Lower leg skin (tissue), 4 donors: ENCODE data around the gene PODXL2. TPM values are rescaled to one million over a fixed set of nuclear protein-coding genes. Genes with fewer than 3 reads are reported as not detected.

Source experiments
- DNase-seq, 2 donors: peaks; one replicate each; pipeline ENCODE4 v3.0.0-alpha.2; 2019; ENCODE audit warnings: low spot score in 2 of 2
- H3K4me3 ChIP-seq: fragments of 200-600 bp; sonication (generic); 2 replicates; pipeline ENCODE4 v1.5.1; 2017; ENCODE audit warnings: mild to moderate bottlenecking, low read depth; ENCODE audit not compliant: poor library complexity, severe bottlenecking
- POLR2A ChIP-seq, 2 donors: fragments of 450-650 bp; IDR thresholded peaks; one replicate each; pipeline ENCODE4 v1.6.1; 2016 to 2017; ENCODE audit warnings: antibody characterized with exemption in 2 of 2, mild to moderate bottlenecking in 1 of 2, moderate library complexity in 1 of 2
- WGBS, 2 donors: methylation state at CpG; one replicate each; pipeline ENCODE4 v1.1.5; 2018; 5-methylcytosine and 5-hydroxymethylcytosine counted together
- intact Hi-C: fragments of 100-400 bp; cut with DNase I; formaldehyde crosslinking; loops from one replicate; pipeline ENCODE4 v1.15.0; 2023; ENCODE audit warnings: low total_unique reads
- total RNA-seq, 4 donors: library from RNA; depleted of rRNA; stranded (reverse); fragments of >200 nt; gene quantifications; one replicate each; pipeline ENCODE4 v1.1.0, GENCODE V29; 2016
- TF ChIP-seq, protein P1 (sequence below), 3 donors: fragments of 450-650 bp; IDR thresholded peaks; one replicate each; pipeline ENCODE4 v1.5.1; 2016; ENCODE audit warnings: antibody characterized with exemption in 3 of 3, mild to moderate bottlenecking in 3 of 3, moderate library complexity in 2 of 3

PODXL2 gene
- total RNA-seq, 4 donors from 2014 or later, result 7.1 to 14.5 (median 9.2) TPM

DNA sequence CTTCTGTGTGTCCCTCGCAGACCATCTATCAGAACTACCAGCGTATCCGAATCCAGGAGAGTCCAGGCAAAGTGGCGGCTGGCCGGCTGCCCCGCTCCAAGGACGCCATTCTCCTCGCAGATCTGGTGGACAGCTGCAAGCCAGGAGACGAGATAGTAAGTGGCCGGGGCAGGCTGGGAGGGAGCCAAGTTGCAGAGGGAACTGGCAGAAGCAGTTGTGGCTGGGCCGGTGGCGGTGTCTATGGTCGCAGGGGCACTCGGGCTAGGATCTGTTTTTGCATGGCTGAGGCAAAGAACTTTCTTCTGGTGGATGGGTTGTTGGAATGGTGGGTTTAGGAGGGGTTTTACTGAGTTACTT lies 20.6 kb upstream of the PODXL2 start:
- 90 to 94% methylated on average over 14 of the region's 14 CpGs for WGBS, 2 donors
- no peak for DNase-seq
- TF ChIP-seq, protein P1, sequence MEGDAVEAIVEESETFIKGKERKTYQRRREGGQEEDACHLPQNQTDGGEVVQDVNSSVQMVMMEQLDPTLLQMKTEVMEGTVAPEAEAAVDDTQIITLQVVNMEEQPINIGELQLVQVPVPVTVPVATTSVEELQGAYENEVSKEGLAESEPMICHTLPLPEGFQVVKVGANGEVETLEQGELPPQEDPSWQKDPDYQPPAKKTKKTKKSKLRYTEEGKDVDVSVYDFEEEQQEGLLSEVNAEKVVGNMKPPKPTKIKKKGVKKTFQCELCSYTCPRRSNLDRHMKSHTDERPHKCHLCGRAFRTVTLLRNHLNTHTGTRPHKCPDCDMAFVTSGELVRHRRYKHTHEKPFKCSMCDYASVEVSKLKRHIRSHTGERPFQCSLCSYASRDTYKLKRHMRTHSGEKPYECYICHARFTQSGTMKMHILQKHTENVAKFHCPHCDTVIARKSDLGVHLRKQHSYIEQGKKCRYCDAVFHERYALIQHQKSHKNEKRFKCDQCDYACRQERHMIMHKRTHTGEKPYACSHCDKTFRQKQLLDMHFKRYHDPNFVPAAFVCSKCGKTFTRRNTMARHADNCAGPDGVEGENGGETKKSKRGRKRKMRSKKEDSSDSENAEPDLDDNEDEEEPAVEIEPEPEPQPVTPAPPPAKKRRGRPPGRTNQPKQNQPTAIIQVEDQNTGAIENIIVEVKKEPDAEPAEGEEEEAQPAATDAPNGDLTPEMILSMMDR (IDR thresholded peaks at IDR 0.05), result no peak
- no peak for TF ChIP-seq POLR2A (IDR thresholded peaks at IDR 0.05)
- intact Hi-C loops, result no loop called here
- no peak overlapping the region for H3K4me3 ChIP-seq

DNA sequence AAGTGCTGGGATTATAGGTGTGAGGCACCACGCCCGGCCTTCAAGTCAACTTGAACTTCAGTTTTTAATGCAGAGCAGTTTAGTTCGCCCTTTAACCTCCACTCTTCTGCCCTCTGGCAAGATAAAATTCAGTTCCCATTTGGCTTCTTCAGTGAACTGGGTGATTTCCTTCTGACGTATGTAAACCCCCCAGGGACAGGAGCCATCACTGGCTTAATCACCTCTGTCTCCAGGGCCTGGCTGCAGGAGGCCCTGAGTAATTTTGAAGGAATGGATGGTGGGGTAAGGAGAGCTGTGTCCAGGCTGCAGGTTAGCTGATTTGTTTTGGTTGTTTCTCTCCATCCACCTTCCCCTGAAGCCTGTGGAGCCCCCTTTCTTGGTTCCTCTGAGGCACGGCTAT lies 18.9 kb upstream of the PODXL2 start:
- no peak overlapping the region for H3K4me3 ChIP-seq
- no peak for TF ChIP-seq POLR2A (IDR thresholded peaks at IDR 0.05)
- DNase-seq, result no peak
- WGBS, 2 donors, result 87 to 91% methylated on average over 5 of the region's 5 CpGs
- intact Hi-C loops, result no loop called here

DNA sequence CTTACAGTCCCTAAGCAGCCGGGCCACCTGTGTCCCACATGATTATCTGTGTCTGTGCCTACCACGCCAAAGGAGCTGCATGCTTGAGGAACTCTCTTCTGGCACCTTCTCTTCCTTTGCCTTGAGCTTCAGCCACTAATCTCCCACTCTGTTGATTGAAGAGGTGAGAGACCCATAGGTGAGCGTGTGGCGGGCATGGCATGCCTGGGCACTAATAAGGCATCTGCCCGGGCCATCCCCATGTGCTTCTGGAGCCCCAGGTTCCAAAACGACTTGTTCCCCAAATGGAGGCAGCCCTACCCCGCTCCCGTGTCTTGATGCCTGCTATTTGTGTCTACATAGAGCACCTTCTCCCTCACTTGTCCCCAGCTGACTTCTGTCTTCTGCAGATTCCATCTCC lies 17.7 kb upstream of the PODXL2 start:
- intact Hi-C loops, result no loop called here
- WGBS, 2 donors, result 92 to 93% methylated on average over 8 of the region's 8 CpGs
- no peak overlapping the region for H3K4me3 ChIP-seq
- TF ChIP-seq, protein P1 (IDR thresholded peaks at IDR 0.05), result no peak
- no peak for TF ChIP-seq POLR2A (IDR thresholded peaks at IDR 0.05)
- no peak for DNase-seq

DNA sequence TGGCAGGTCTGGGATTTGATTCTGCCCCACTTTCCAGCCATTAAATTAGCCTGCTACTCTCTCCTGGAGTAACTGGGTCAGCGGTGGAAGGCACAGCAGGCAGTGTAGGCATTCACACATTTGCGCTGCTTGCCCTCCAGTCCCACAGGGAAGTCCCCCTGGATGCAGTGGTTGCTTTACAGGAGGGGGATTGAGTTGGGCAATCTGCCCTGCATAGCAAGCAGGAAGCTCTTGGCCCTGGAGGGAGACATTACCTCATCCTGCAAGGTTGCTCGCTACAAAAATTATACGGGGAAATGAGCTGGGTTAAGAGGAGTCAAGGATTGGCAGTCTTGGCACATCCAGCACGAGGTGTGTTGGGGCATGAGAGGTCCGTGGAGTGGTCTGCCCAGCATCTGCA lies 16.0 kb upstream of the PODXL2 start:
- WGBS, 2 donors, result 62 to 64% methylated on average over 6 of the region's 6 CpGs
- H3K4me3 ChIP-seq, result no peak overlapping the region
- TF ChIP-seq POLR2A (IDR thresholded peaks at IDR 0.05), result no peak
- TF ChIP-seq, protein P1 (IDR thresholded peaks at IDR 0.05), result no peak
- intact Hi-C loops, result no loop called here
- DNase-seq, result no peak

DNA sequence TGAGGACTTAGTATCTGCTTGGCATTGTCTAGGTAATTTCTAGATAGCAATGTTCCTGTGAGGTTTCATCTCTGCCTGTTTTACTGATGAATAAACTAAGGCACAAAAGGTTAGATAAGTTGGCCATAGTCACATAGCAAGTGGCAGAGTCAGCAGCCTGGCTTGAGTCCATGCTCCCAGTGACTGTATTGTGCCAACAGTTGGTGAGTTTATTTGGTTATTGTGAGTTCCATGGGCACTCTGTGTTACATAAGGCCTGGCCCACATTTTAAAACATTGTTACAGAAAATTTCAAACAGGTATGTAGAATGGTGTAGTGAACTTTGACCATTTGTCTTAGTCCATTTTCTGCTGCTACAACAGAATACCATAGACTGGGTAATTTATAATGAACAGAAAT lies 15.6 kb upstream of the PODXL2 start:
- intact Hi-C loops, result no loop called here
- TF ChIP-seq, protein P1 (IDR thresholded peaks at IDR 0.05), result no peak
- no peak for TF ChIP-seq POLR2A (IDR thresholded peaks at IDR 0.05)
- no peak overlapping the region for H3K4me3 ChIP-seq
- DNase-seq, result no peak

DNA sequence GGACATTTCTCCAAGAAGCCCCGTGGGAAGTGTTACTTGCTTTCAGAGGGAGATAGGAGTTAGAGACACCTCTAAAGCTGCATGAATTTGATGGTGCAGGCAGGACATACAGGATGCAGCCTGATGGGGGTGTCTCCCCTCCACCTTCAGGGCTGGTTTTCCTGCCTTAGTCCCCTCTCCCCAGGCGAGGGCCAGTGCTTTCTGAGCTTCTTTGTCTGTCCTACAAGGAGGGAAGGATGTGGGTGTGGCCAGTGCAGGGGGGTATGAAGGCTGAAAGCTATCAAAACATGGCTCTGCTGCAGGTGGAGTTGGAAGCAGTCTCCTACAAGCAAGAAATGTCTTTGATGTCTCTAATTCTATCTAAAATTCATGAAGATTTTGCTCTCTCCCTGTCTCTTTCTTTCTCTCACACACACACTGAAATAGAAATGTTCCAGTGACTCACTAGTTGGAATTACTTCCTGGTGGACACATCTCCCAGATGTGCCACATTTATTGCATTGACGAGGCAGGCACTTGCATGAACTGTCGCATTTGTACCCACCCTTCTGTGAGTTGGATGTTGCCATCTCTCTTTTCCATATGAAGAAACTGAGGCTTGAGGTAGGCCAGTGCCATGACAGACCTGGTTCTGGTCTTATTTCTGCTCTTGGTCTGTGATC lies 13.9 kb upstream of the PODXL2 start:
- H3K4me3 ChIP-seq, result no peak overlapping the region
- no peak for TF ChIP-seq POLR2A (IDR thresholded peaks at IDR 0.05)
- TF ChIP-seq, protein P1 (IDR thresholded peaks at IDR 0.05), result no peak
- DNase-seq, result no peak
- WGBS, 2 donors, result 77 to 79% methylated on average over 4 of the region's 4 CpGs
- intact Hi-C loops, result no loop called here
